HepG2 (cell line): Measurements from ENCODE around the gene HOXD9. TPM values are rescaled to one million over a fixed set of nuclear protein-coding genes. Genes with fewer than 3 reads are reported as not detected.

Source experiments
- DMTF1 ChIP-seq: sonication (generic); formaldehyde crosslinking; IDR thresholded peaks from 2 replicates; pipeline ENCODE4 v1.4.0; 2020; ENCODE audit warnings: mild to moderate bottlenecking, missing genetic modification reagents
- DR1 ChIP-seq: sonication (generic); formaldehyde crosslinking; IDR thresholded peaks from 2 replicates; pipeline ENCODE4 v1.8.0; 2021; ENCODE audit warnings: mild to moderate bottlenecking, missing genetic modification reagents, inconsistent platforms
- FOXO4 ChIP-seq: sonication (generic); formaldehyde crosslinking; conservative IDR thresholded peaks from 2 replicates; pipeline ENCODE4 v1.8.1; 2023; ENCODE audit warnings: missing genetic modification reagents
- HIVEP1 ChIP-seq: sonication (generic); formaldehyde crosslinking; IDR thresholded peaks from 2 replicates; pipeline ENCODE4 v1.4.0; 2020; ENCODE audit warnings: mild to moderate bottlenecking, missing genetic modification reagents
- NCOA5 ChIP-seq: sonication (generic); formaldehyde crosslinking; IDR thresholded peaks from 2 replicates; pipeline ENCODE4 v1.4.0; 2020; ENCODE audit warnings: missing genetic modification reagents
- ZBTB46 ChIP-seq: sonication (generic); formaldehyde crosslinking; IDR thresholded peaks from 2 replicates; pipeline ENCODE4 v1.4.0; 2020; ENCODE audit warnings: mild to moderate bottlenecking, missing genetic modification reagents, borderline replicate concordance
- ZNF383 ChIP-seq: sonication (generic); formaldehyde crosslinking; IDR thresholded peaks from 2 replicates; pipeline ENCODE4 v1.4.0; 2020; ENCODE audit warnings: missing genetic modification reagents, mild to moderate bottlenecking, borderline replicate concordance
- ZNF747 ChIP-seq: sonication (generic); formaldehyde crosslinking; IDR thresholded peaks from 2 replicates; pipeline ENCODE4 v1.8.1; 2023; ENCODE audit warnings: missing genetic modification reagents, mild to moderate bottlenecking, borderline replicate concordance
- polyA plus RNA-seq, 8 experiments: library from polyadenylated mRNA; depleted of rRNA in 3 of 8; stranded (reverse) in 7 of 8; unstranded in 1 of 8; fragments of >200 nt; fragmentation: Illumina TruSeq in 4 of 8; extraction: Trizol in 4 of 8; gene quantifications; 2 replicates each; pipeline versions ENCODE4 v1.2.1 to v1.2.3, GENCODE V29; 2011 to 2016; ENCODE audit warnings: low read depth in 4 of 8, missing spikeins in 1 of 8, mixed read lengths in 1 of 8; ENCODE audit not compliant: insufficient read depth in 1 of 8
- total RNA-seq, 5 experiments: library from RNA; depleted of rRNA; stranded (reverse); fragments of >200 nt; fragmentation: Illumina TruSeq; extraction: Trizol; gene quantifications; 2 replicates each; pipeline ENCODE4 v1.2.3, GENCODE V29; 2016; ENCODE audit warnings: low read depth in 1 of 5

Gene HOXD9
- total and polyA plus RNA-seq, 2 of the 13 experiments (the other 11 are each of a cell fraction or from before 2014, with no cell fraction given), result not detected

DNA sequence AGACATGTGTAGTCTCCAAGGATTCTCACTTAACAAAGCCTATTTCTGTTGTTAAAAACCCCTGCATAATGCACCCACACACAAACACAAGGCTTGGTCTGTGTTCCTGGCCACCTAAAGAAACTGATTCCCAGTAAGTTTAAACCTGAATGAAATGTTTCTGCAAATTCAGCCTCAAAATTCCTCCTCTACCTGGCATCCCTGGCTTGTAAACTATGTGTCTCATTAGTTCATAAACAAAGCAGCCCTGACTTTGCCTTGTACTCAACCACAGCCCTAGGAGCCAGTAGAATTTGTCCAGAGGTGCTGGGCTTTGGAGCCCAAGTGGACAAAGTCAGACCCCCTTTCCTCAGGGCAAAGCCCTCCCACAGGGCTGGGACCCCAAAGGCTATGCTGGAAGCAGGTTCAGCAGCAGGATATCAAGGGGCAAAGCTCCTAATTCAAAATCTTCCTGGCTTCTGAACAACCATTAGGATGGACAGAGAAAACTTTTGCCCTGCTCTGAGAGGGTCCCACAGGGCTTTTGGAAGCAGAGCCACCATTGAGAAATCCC is 32.6 kb upstream of the HOXD9 start (continued):
- TF ChIP-seq ZNF747 (CRISPR knock-in tag), result no peak
- TF ChIP-seq DR1, result no peak
- TF ChIP-seq FOXO4 (CRISPR knock-in tag), result no peak
- TF ChIP-seq HIVEP1 (CRISPR knock-in tag), result no peak
- TF ChIP-seq DMTF1 (CRISPR knock-in tag), result no peak
- no peak for TF ChIP-seq ZNF383
- TF ChIP-seq ZBTB46 (CRISPR knock-in tag), result no peak
- TF ChIP-seq NCOA5 (CRISPR knock-in tag), result no peak
